HUES64 (cell line): ENCODE measurements around the gene CSNK1D.

ENCODE experiments used
- H3K27ac ChIP-seq: 2 replicates; pipeline ENCODE4 v1.7.0; 2013; ENCODE audit warnings: low read depth, low read length, inconsistent platforms
- H3K27me3 ChIP-seq: 2 replicates; pipeline ENCODE4 v1.6.1; 2013; ENCODE audit warnings: mild to moderate bottlenecking, low read length; ENCODE audit not compliant: insufficient read depth
- H3K36me3 ChIP-seq: 2 replicates; pipeline ENCODE4 v1.6.1; 2013; ENCODE audit warnings: mild to moderate bottlenecking, low read length; ENCODE audit not compliant: insufficient read depth
- H3K4me1 ChIP-seq: 2 replicates; pipeline ENCODE4 v1.6.1; 2013; ENCODE audit warnings: mild to moderate bottlenecking, low read length, moderate library complexity; ENCODE audit not compliant: insufficient read depth
- H3K4me3 ChIP-seq: 2 replicates; pipeline ENCODE4 v1.5.1; 2013; ENCODE audit warnings: mild to moderate bottlenecking, low read length, moderate library complexity
- H3K9ac ChIP-seq: 2 replicates; pipeline ENCODE4 v1.6.1; 2013; ENCODE audit warnings: mild to moderate bottlenecking, low read depth, low read length
- H3K9me3 ChIP-seq: 2 replicates; pipeline ENCODE4 v1.6.1; 2013; ENCODE audit warnings: low read depth, low read length; ENCODE audit not compliant: insufficient read depth
- WGBS: fragments of 150-250, 120-280 bp; methylation state at CpG from one replicate; pipeline ENCODE4 v1.1.7; 2013; ENCODE audit warnings: missing lambda C conversion rate; 5-methylcytosine and 5-hydroxymethylcytosine counted together

CSNK1D gene

DNA sequence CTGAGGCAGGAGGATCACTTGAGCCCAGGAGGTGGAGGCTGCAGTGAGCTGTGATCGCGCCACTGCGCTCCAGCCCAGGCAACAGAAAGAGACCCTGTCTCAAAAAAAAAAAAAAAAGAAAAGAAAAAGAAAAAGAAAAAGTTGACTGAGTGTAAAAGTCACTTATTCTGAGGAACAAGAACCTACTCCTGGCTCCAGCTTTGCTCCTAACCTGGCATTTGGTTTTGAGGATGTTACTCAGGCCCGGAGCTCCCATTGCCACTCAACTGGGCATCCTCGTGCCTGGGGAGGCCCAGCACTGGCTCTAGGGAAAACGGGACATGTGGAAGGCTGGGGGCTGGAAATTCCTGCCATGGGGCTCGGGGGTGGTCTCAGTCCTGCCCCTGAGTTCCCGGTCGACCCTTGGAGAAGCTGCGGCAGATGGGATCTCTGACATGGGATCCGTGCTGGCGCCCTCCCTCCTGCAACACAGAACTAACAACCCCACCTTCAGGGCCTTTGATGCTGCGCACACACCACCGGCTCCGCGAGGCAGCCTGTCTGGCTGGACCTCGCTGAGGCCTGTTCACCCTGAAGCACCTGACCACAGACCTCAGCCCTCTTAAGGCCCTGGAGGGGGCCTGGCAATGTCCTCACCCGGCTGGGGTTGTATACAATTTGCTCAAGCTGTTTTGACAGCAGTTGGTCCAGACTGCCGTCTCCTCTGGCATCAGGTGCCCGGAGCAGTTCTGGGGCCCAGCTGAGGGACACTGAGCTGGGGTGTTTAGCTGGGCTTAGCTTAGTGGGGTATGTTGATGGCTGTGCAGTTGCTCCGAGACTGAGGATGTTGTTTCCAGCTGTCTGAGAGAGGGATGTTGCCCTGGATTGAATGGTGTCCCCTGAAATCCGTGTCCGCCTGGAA, 31.6 kb upstream of the CSNK1D start:
- Histone ChIP-seq H3K9me3 (no peaks in the 10 kb centered on the region), H3K4me3 (no peak overlapping the region), H3K36me3 (no peaks in the 10 kb centered on the region), H3K27ac (no peak overlapping the region), H3K9ac (no peak overlapping the region), H3K27me3 (no peaks in the 10 kb centered on the region), H3K4me1 (no peaks in the 10 kb centered on the region)
- WGBS, result 87% methylated on average over 23 of the region's 23 CpGs

DNA sequence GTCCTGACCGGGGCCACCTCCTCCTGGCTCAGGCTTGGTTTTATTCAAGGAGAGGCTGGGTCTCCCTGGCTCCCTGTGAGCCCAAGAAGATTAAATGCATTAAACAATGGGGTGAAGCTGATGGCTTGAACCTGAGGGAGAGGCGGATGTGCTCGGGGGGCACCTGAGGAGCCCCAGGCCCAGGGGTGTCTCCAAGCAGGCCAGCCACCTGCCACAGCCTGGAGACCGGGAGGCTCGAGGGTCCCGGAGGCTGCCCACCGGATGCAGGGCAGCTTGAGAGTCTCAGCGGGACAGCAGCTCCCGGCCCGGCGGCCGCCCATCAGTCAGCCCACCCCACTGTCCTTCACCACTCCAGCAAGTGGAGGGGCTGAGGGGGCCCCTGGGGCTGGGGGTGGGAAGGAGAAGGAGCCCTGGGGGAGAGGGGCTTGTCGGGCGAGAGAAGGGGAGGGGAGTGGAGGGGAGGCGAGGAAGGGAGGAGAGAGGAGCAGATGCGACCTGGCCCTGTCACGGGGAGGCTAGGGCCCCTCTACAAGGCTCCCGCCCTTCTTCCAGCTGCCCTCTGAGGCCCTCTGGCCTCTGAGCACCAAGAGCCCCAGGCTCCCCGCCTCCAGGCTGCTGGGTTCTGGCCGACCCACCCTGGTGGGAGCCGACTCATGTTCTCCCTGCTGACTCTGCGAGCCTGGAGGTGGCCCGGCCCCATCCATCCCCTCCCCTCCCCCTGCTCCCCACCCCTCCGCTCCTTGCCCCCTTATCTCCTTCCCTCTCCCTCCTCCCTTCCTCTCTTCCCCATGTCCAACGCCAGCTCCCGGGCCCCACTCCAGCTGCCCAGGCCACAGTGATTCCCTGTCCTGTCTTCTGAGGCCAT, 30.7 kb upstream of the CSNK1D start:
- no peaks in the 10 kb centered on the region for H3K9me3 ChIP-seq
- no peak overlapping the region for H3K9ac ChIP-seq
- no peaks in the 10 kb centered on the region for H3K27me3 ChIP-seq
- no peak overlapping the region for H3K4me3 ChIP-seq
- 80% methylated on average over 26 of the region's 26 CpGs for WGBS
- no peaks in the 10 kb centered on the region for H3K4me1 ChIP-seq
- no peak overlapping the region for H3K27ac ChIP-seq
- H3K36me3 ChIP-seq, result no peaks in the 10 kb centered on the region

DNA sequence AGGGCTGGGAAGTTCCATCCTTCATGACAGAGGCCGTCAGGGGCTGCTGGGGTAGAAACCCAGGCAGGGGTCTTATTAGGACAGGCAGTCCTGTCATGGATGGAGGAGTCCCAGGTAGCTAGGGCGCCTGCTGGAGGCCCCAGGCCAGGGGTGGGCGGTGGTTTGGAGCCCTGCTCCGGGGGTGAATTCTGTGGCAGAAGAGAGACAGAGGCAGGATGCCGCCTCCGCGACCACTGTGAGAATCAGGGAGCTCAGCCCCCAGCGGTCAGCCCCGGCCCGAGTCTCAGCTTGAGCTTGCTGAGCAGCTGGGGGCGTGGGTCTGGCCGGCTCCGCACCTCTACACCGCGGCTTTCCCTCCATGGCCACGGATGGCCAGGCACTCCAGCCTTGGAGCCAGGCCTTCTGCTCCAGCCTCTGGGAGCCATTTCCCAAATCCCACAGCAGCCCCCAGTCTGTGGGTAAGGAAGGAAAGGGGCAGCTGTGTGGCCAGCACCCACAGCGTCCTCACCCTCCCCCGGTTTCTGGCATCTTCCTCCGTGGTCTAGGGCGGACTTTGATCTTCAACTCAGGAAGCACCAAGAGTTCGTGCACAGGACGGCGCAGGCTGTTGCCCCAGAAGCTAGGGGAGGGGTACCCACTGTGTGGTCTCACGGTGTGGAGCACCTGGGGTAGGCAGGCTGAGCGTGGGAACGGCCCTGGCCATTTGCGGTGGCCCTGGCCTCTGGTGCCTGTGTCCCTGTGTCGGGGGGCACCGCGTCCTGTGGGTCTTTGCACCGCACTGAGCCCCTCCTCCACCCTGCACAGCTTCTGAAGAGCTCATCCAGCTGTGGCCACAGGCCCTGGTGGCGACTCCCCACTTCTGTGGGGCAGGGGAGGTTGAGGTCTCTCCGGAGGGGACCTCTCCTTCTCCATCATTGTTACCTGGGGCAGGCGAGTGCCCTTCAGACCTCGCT, 29.8 kb upstream of the CSNK1D start:
- no peaks in the 10 kb centered on the region for H3K36me3 ChIP-seq
- no peaks in the 10 kb centered on the region for H3K9me3 ChIP-seq
- no peaks in the 10 kb centered on the region for H3K4me1 ChIP-seq
- no peaks in the 10 kb centered on the region for H3K27me3 ChIP-seq
- no peak overlapping the region for H3K9ac ChIP-seq
- WGBS, result 89% methylated on average over 35 of the region's 35 CpGs
- no peak overlapping the region for H3K4me3 ChIP-seq
- no peak overlapping the region for H3K27ac ChIP-seq

DNA sequence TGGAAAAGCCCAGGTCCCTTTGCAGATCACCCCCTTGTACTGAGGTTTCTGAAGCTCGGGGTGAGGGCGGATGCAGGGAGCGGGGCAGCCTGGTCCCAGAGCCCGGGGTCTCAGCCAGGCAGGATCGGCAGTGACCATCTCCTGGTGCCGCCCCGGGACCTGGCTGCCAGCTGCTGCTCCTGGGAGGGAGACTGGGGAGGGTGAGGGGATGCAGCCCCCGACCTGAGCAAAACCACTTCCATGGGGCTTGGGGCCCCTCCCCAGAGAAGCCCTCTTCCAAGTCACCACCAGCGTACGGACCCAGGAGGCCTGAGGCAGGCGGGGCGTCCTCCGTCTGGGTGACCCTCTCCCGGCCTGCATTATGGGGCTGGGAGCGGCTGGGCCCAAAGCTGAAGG, 29.1 kb upstream of the CSNK1D start:
- Histone ChIP-seq H3K4me3 (no peak overlapping the region), H3K27me3 (0 out of 2 replicates have a peak, but pooled peaks cover 1% of the 10 kb centered on the region), H3K4me1 (no peaks in the 10 kb centered on the region), H3K36me3 (no peaks in the 10 kb centered on the region), H3K9me3 (no peaks in the 10 kb centered on the region), H3K9ac (no peak overlapping the region), H3K27ac (no peak overlapping the region)
- WGBS, result 94% methylated on average over 15 of the region's 15 CpGs

DNA sequence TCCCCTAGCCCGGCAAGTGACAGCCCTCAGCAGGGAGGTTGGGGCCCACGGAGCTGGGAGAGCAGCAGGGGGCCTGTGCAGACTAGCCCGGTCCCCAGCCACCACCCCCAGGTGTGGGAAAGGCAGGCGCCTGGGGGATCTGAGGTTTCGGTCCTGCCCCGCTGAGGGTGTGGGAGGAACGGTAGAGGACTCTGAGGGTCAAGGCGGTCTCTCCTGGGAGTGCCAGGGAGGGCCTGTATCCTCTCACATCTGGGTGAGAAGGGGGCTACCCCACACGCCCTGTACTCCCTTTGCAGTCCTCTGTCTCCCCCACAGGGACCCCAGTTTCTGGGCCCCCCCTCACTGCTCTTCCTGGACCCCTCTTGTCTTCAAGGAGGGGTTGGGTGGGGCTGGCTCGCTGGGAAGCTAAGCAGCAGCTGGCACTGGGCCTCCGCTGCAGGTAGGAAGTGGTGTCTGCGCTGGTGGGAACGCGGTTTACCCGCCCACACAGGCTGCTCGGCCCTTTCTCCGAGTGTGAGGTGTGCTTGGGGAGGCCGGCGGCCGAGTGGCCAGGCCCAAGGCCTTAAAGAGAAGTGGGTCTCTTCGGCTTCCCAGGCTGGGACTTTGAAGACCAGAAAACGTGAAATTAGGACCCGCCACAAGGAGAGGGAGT, 28.5 kb upstream of the CSNK1D start:
- Histone ChIP-seq H3K36me3 (no peaks in the 10 kb centered on the region), H3K4me3 (no peak overlapping the region), H3K9me3 (no peaks in the 10 kb centered on the region), H3K27ac (no peak overlapping the region), H3K9ac (no peak overlapping the region), H3K4me1 (no peaks in the 10 kb centered on the region), H3K27me3 (peaks cover 6% of the 10 kb centered on the region; the same call in 1 of the 2 replicates)
- 88% methylated on average over 23 of the region's 23 CpGs for WGBS

DNA sequence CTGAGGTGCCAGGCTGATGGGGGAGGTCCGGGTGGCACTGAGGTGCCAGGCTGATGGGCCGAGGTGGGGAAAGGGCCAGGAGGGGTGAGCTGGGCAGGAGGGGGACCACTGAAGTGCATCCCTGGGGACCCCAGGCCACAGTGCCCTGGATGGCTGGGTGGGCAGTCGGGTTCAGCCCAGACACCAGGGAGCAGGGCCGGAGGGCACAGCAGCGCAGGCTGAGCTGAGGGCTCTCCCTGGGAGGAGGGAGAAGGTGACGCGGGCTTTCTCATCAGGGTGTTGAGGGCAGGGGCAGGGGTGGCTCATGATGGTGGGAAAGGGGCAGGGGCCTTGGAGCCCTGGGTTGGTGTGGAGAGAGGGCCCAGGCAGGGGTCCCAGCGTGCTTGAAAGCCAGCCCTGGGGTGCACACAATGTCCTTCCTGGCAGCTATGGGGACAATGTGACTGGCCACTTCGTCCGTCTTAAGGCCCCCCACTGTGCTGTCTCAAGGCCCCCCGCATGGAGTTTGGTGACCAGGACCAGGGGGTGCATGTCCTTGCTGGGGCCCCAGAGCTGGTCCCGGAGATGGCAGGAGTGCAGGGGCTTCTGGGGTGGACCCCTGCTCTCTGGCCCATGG, 27.9 kb upstream of the CSNK1D start:
- Histone ChIP-seq H3K27me3 (peaks cover 7% of the 10 kb centered on the region; the same call in 1 of the 2 replicates), H3K9ac (no peak overlapping the region), H3K36me3 (no peaks in the 10 kb centered on the region), H3K9me3 (no peaks in the 10 kb centered on the region), H3K4me3 (no peak overlapping the region), H3K4me1 (no peaks in the 10 kb centered on the region), H3K27ac (no peak overlapping the region)
- whole genome bisulfite sequencing, result 90% methylated on average over 12 of the region's 12 CpGs

DNA sequence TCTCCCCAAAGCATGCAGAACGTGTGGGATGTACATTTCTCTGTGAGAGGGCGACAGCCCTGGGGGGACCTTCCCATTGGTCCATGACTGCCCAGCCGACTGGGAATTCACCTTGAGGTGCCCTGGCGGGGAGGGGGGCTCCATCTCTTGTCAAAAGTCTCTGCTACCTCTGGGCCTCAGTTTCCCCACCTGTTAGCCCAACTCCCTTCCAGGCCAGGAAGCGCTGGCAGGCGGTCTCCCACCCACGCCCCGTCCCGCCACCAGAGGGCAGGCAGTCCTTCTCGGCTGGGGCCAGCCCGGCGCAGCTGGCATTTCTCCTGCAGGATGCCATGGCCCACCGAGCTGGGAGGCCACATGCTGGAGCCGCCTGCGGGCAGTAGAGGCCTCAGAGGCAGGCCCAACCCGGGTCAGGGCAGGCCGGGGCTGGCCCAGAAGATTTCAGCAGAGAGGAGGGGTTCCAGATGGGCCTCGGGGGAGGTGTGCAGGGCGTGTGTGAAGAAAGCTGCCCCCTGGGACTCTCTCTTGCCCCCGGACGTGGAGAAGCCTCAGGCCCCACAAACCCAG, 27.3 kb upstream of the CSNK1D start:
- H3K9me3 ChIP-seq, result no peaks in the 10 kb centered on the region
- H3K36me3 ChIP-seq, result no peaks in the 10 kb centered on the region
- H3K9ac ChIP-seq, result no peak overlapping the region
- no peak overlapping the region for H3K4me3 ChIP-seq
- H3K27me3 ChIP-seq, result peaks cover 7% of the 10 kb centered on the region; the same call in 1 of the 2 replicates
- H3K4me1 ChIP-seq, result no peaks in the 10 kb centered on the region
- H3K27ac ChIP-seq, result no peak overlapping the region
- WGBS, result 61% methylated on average over 21 of the region's 21 CpGs

DNA sequence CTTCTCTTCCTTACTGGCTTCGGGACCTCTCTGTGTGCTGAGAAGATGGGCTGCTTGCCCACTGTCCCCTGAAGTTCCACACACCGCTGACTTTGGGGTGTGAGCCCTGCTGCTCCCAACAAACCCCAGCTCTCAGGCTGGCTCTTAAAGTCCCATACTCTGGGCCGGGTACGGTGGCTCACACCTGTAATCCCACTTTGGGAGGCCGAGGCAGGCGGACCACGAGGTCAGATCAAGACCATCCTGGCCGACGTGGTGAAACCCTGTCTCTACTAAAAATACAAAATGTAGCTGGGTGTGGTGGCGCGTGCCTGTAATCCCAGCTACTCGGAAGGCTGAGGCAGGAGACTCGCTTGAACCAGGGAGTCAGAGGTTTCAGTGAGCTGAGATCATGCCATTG, 26.7 kb upstream of the CSNK1D start:
- no peak overlapping the region for H3K9ac ChIP-seq
- 95% methylated on average over 13 of the region's 13 CpGs for WGBS

DNA sequence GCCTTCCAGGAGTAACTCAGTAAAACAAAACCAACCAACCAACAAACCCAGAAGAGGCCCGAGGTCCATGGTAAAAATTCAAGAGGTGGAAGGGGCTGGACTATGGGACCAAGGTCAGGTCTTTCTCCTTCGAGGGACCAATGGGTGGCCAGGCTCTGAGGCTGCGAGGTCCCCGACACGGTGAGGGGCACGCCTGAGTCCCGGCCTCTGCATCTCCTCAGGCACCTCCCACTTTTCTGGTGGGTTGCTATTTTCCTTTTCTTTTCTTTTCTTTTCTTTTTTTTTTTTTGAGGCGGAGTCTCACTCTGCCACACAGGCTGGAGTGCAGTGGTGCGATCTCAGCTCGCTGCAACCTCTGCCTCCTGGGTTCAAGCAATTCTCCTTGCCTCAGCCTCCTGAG, 26.0 kb upstream of the CSNK1D start:
- 85% methylated on average over 10 of the region's 10 CpGs for WGBS
- H3K4me1 ChIP-seq, result no peaks in the 10 kb centered on the region
- no peak overlapping the region for H3K27ac ChIP-seq
- H3K27me3 ChIP-seq, result peaks cover 7% of the 10 kb centered on the region; the same call in 1 of the 2 replicates
- H3K4me3 ChIP-seq, result no peak overlapping the region
- no peaks in the 10 kb centered on the region for H3K36me3 ChIP-seq
- H3K9me3 ChIP-seq, result no peaks in the 10 kb centered on the region
- H3K9ac ChIP-seq, result no peak overlapping the region

More for the DNA sequence above, 26.7 kb upstream of the CSNK1D start:
- Histone ChIP-seq H3K4me1 (no peaks in the 10 kb centered on the region), H3K27ac (no peak overlapping the region), H3K4me3 (no peak overlapping the region), H3K9me3 (no peaks in the 10 kb centered on the region), H3K36me3 (no peaks in the 10 kb centered on the region), H3K27me3 (peaks cover 7% of the 10 kb centered on the region; the same call in 1 of the 2 replicates)
